ENCODE data around the gene UGT1A8. TPM values are rescaled to one million over a fixed set of nuclear protein-coding genes. Genes with fewer than 3 reads are reported as not detected.
"Not testable (repeated sequence)": the region's sequence is repeated elsewhere in the genome, so short reads cannot be mapped to it uniquely, and the experiment has no call there.

The UGT1A8 gene
- total and polyA plus RNA-seq, 2 donors (not counting 3 experiments of a cell fraction or from before 2014, with no cell fraction given) = not detected

- intact Hi-C loops (cut with micrococcal nuclease) (no loop called here), dilution Hi-C loops (cut with MboI; ENCODE audit: extremely low pct_ligation_motif_present, low sequenced_read_pairs) (no loop called here)
- no peaks in the 10 kb centered on the region for H3K9me1 ChIP-seq (replicated peaks; ENCODE audit: control insufficient read depth, extremely low read depth, insufficient read depth, low read length)
- H3K27me3 ChIP-seq (ENCODE audit: control insufficient read depth in 2 of 2, insufficient read depth in 2 of 2, low read length in 2 of 2) = peaks cover 0 to under 1% of the 10 kb centered on the region in 2 experiments
- CTCF ChIA-PET = no interaction called here
- TF ChIP-seq CTCF (IDR thresholded peaks at IDR 0.05; ENCODE audit: extremely low read depth in 1 of 2, insufficient read depth in 1 of 2, low read depth in 1 of 2, low read length in 2 of 2) (no peak), MYC (IDR thresholded peaks at IDR 0.05; ENCODE audit: low read depth, low read length) (no peak), MAX (IDR thresholded peaks at IDR 0.05; ENCODE audit: insufficient read depth, insufficient read length) (no peak), GATA2 (IDR thresholded peaks at IDR 0.05; ENCODE audit: insufficient read depth, insufficient read length, low read depth, low read length) (no peak), FOS (IDR thresholded peaks at IDR 0.05; ENCODE audit: borderline replicate concordance, insufficient read depth, low read length) (no peak), POLR2A (IDR thresholded peaks at IDR 0.05; ENCODE audit: low read depth, low read length) (no peak)
- no peaks in the 10 kb centered on the region for H3K4me1 ChIP-seq (ENCODE audit: control insufficient read depth, extremely low read depth, insufficient read depth, low read length)
- H3K4me2 ChIP-seq (ENCODE audit: insufficient read depth, low read length) = no peak overlapping the region
- no peak overlapping the region for H3K9ac ChIP-seq (replicated peaks; ENCODE audit: extremely low read depth, insufficient read depth, low read length)
- no peak for DNase-seq (ENCODE audit: low read depth, low spot score)
- no peaks in the 10 kb centered on the region for H3K36me3 ChIP-seq (ENCODE audit: control insufficient read depth in 2 of 2, extremely low read depth in 1 of 2, insufficient read depth in 2 of 2, low read length in 2 of 2)
- H2AFZ ChIP-seq (ENCODE audit: low read depth, low read length) = no peak overlapping the region
- no peaks in the 10 kb centered on the region for H3K9me3 ChIP-seq (replicated peaks; ENCODE audit: control insufficient read depth, insufficient read depth, low read length)
- POLR2A ChIA-PET = no interaction called here
- no peak for FAIRE-seq
- H4K20me1 ChIP-seq (replicated peaks; ENCODE audit: control insufficient read depth, extremely low read depth, insufficient read depth, low read length) = no peaks in the 10 kb centered on the region
- H3K79me2 ChIP-seq (ENCODE audit: control insufficient read depth, insufficient read depth, low read length) = no peaks in the 10 kb centered on the region
- H3K4me3 ChIP-seq (replicated peaks in 1 of 3; ENCODE audit: insufficient read depth in 1 of 3, low read depth in 1 of 3, low read length in 3 of 3) = no peak overlapping the region
- no TSS peak for BruUV-seq (replicated peaks)
- no peak overlapping the region for H3K27ac ChIP-seq (ENCODE audit: insufficient read depth, low read depth, low read length)
These were observed 37.6 kb downstream of the UGT1A8 start for GRCh38 chr2:233655043-233655442.

GRCh38 chr2:233655943-233656342, 38.5 kb downstream of the UGT1A8 start:
- H3K4me2 ChIP-seq (ENCODE audit: insufficient read depth, low read length); H3K9me3 ChIP-seq (replicated peaks; ENCODE audit: control insufficient read depth, insufficient read depth, low read length); CTCF ChIA-PET; H3K4me3 ChIP-seq (replicated peaks in 1 of 3; ENCODE audit: insufficient read depth in 1 of 3, low read depth in 1 of 3, low read length in 3 of 3); BruUV-seq (replicated peaks); POLR2A ChIA-PET; H3K36me3 ChIP-seq (ENCODE audit: control insufficient read depth in 2 of 2, extremely low read depth in 1 of 2, insufficient read depth in 2 of 2, low read length in 2 of 2); H3K27ac ChIP-seq (ENCODE audit: insufficient read depth, low read depth, low read length); H3K9me1 ChIP-seq (replicated peaks; ENCODE audit: control insufficient read depth, extremely low read depth, insufficient read depth, low read length); H3K9ac ChIP-seq (replicated peaks; ENCODE audit: extremely low read depth, insufficient read depth, low read length); H3K4me1 ChIP-seq (ENCODE audit: control insufficient read depth, extremely low read depth, insufficient read depth, low read length); dilution Hi-C loops (cut with MboI; ENCODE audit: extremely low pct_ligation_motif_present, low sequenced_read_pairs); DNase-seq (ENCODE audit: low read depth, low spot score); H2AFZ ChIP-seq (ENCODE audit: low read depth, low read length); FAIRE-seq; intact Hi-C loops (cut with micrococcal nuclease); H4K20me1 ChIP-seq (replicated peaks; ENCODE audit: control insufficient read depth, extremely low read depth, insufficient read depth, low read length); H3K27me3 ChIP-seq (ENCODE audit: control insufficient read depth in 2 of 2, insufficient read depth in 2 of 2, low read length in 2 of 2); H3K79me2 ChIP-seq (ENCODE audit: control insufficient read depth, insufficient read depth, low read length): not testable (repeated sequence)

All from endothelial cell of umbilical vein (primary cell).